HG02870 (cell line): ENCODE measurements around the gene KAZN.

Source experiments
- ATAC-seq: cut with Tn5 transposase; IDR thresholded peaks from one replicate; pipeline ENCODE4 v1.9.1; 2021; ENCODE audit warnings: mild to moderate bottlenecking, moderate library complexity; ENCODE audit not compliant: unreplicated experiment

KAZN gene

DNA sequence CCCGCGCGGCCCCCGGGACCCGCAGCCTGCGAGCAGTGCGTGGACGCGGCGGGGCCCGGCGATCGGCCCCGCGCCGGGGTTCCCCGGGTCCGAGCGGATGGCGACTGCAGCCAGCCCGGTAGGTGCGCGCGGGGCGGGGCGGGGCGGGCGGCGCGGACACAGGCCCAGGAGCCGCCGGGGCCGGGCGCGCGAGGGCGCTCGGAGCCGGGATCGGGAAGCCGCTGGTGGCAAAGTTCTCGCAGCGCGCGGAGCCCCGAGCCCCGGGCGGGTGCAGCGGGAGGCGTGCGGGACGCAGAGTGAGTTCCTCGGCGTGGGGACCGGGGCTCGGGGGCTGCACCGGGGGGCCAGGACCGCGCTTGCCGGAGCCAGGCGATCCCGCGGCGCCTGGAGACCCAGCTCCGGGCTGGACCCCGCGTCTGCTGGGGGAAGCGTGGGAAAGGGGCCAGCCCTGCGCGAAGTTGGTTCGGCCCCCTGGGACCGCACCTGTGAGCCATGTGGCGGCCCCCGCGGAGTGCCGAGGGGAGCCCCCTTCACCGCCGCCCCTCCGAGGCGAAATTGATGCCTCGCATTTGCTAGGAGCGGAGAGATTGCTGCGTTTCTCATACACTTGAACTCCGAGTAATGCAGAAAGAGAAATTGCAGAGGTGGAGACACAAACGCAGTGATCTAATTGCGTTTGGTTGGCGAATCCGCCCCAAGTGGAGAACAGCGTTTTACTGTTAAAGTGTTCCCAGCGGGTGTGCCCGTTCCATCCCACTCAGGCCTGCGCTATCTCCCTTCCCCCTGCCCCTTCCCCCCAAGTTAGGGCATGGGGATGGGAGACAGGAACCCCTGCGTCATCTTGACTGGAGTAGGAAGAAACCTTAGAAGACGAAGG is 326.2 kb downstream of the KAZN start:
- ATAC-seq, result no peak

DNA sequence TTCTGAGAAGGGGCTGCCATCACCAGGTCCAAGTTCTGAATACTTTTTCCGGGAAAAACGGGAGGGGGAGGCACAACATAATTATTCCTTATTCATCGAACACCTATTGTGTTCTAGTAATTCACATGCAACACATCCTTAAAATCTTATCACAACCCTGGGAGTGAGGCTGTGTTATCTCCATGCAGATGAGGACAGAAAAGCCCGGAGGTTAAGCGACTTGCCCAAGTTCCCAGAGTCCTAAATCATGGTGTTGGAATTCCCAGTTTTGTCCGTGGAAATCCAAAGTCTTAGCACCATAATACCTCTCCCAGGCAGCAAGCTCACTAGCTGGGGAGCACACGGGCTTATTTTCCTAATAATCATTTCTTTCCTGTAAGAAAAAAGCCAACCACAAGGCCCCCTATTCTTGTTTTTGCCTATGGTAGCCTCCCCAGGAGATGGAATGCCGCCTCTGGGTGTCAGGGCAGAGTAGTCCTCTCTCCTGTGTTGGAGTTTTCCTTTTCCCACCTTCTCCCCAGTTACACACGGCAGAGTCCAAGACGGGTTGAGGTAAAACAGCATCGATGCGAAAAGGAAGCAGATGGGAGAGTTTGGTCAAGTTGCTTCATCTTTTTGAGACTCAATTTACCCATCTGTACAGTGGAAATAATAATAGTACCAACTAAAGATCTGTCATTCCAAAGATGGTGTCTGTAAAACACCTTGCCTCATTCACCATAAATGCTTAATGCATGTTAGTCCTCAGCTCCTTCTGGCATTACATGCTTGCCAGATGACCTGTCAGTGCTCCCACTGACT is 327.1 kb downstream of the KAZN start:
- ATAC-seq, result no peak

GRCh38 chr1:14926229-14926628 is 327.7 kb downstream of the KAZN start:
- no peak for ATAC-seq

DNA sequence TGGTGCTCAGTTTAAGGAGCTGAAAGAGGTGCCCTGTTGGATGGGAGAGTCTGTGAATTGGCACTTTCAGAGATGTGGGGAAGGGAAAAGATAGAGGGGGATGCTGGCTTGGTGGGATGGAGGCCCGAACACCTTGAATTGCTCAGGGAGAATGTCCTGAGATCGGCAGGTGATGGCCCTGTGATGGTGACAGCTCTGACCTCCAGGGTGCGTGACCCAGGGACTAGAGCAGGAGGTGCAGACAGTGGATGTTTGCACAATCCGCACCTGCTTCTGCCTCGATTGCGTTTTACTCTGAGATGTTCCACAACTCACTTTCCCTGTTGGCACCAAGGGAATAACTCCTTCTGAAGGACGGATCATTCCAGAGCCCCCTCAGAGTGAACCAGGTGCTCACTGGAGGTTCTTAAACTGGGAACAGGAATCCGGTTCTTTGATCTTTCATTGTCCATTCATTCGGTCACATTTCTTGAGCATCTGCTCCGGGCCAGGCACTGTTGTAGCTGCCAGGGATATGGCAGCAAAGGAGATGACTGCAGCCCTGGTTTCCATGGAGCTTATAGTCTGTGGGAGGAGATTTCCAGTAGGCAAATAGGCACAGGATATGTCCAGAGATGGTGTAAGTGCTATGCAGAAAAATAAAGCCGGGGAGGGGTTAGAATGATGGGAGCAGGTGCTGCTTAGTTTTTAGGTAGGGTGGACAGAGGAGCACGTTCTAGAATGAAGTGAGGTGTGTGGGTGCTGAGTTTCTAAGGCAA is 328.5 kb downstream of the KAZN start:
- no peak for ATAC-seq

- ATAC-seq, result no peak
Measured at GRCh38 chr1:14928412-14928811, 329.9 kb downstream of the KAZN start.

DNA sequence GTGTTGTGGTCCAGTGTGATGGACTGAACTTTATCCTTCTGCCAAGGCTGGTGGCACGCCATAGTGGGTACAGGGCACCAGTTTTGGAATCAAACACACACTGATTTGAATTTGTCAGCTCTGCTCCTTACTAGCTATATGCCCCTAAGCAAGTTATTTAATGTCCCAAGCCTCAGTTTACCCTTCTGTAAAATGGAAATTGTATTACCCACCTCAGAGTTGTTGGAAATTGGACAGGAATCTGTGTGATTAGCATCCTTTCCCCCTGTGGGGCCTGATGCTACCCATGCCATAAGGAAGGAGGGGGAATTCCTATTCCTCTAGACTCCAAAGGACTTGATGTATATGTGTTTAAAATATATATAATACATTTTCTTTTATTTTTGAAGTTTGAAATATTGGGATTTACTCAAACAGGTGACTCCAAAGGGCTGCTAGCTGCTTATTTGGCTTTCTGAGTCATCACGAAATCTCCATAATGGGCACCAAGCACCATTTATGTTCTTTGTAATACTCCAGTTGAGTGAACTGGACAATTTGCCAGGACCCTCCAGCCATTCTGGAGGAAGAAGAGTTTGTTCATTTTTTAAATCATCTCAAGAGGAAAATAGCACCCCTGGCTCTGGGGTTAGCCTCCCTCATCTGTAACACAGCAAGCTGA is 330.5 kb downstream of the KAZN start:
- no peak for ATAC-seq

GRCh38 chr1:14929547-14930246 is 331.2 kb downstream of the KAZN start:
- ATAC-seq, result no peak

GRCh38 chr1:14930247-14930965 is 331.9 kb downstream of the KAZN start:
- ATAC-seq, result no peak

DNA sequence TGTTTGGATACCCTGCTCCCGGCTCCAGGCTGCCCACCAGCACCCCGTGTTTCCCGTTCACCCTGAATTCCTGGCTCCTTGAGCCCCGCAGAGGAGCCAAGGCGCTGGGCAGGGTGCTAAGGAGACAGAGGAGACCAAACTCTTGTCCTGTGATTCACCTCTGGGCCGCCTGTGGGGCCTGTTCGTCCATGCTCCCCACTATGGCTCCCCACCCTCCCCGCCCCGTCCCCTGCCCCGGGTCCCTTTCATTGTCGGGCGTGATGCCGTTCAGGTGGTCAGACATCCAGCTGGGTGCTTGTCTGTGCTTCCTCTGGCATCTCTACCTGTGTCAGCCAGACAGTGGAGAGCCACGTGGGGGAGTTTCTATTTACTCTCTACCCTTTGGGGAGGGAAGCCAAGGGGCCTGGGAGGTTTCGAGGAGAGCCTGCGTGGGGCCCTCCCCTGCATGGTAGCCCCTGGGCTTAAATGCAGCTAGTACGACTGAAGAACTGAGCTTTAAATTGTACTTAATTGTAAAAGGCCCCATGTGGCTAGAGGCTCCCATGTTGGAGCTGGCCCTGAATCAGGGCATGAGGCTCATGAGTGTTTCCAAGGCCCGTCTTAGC is 333.7 kb downstream of the KAZN start:
- no peak for ATAC-seq

DNA sequence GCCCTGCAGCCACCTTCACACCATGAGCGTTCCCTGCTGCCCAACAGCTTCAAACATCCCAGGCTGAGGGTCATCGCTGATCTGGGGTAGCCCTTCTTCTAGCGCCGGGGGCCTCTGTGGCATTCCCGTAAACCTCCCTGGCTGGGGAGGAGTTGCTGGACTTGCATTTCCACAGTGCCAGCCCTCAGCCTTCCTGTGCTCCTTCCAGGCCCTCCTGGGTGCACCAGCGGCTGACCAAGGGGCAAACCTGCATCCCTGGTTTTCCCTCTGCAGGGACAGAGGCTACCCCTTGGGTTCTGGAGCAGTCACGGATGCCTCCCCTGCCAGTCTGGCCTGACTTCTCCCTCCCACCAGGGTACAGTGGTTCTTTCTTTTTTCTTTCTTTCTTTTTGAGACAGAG is 336.4 kb downstream of the KAZN start:
- no peak for ATAC-seq

DNA sequence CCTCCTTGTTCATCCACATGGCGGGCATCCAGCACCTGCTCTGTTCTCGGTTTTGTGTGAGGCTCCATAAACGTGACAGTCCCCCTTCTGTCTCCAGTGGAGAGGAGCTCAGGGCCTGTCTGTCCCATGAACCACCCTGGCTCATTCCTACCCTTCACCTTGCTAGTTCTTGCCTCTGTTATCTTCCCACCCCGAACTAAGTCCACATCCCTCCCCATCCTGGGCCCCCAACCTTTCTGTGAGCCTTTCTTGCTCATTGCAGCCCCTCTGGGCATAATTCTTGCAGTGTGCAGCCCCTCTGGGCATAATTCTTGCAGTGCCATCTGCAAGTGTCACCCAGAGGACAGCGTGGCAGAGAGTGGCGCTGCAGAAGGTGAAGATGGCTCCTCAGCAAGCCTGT is 338.3 kb downstream of the KAZN start:
- ATAC-seq, result no peak

- ATAC-seq, result no peak
Measured at GRCh38 chr1:14937288-14937949, 338.9 kb downstream of the KAZN start.

GRCh38 chr1:14939527-14940284 is 341.2 kb downstream of the KAZN start:
- ATAC-seq, result no peak

GRCh38 chr1:14940285-14940870 is 341.9 kb downstream of the KAZN start:
- ATAC-seq, result no peak

GRCh38 chr1:14941864-14942263 is 343.4 kb downstream of the KAZN start:
- ATAC-seq, result no peak

DNA sequence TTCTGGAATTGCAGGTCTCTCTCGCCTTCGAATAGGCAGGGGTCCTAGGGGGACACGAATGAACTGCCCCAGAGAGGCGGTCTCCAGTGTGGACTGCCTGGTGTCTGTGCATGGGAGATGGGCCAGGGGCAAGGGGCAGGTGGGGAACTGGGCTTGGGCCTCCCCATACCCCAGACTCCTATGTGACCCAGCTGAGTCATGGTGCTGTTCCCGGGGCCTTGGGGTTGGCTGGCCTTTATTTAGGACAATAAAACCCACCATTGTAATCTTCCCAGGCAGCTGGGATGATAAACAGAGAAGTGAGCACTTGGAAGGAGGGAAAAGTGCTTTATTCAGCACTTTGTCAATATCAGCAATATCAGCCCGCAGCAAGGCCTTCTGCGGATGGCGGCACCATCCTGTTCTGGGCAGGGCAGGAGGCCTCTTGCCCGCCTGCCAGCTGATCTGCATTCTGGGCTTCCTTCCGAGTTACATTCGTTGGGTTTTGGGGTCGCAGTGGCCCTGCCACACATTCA is 346.0 kb downstream of the KAZN start:
- ATAC-seq, result no peak
